Right atrium auricular region (tissue), 2 donors: ENCODE data around the gene ABHD10. TPM values are rescaled to one million over a fixed set of nuclear protein-coding genes. Genes with fewer than 3 reads are reported as not detected.
"Not testable (repeated sequence)": the region's sequence is repeated elsewhere in the genome, so short reads cannot be mapped to it uniquely, and the experiment has no call there.

Source experiments
- DNase-seq: peaks from one replicate; pipeline ENCODE4 v3.0.0-alpha.2; 2019; ENCODE audit warnings: low spot score
- H3K27ac ChIP-seq, 2 donors: fragments of 200-600 bp; sonication (generic); 1 replicate in 1 of 2; 2 replicates in 1 of 2; pipeline ENCODE4 v1.5.1; 2016 to 2019
- H3K27me3 ChIP-seq, 2 donors: fragments of 200-600 bp; sonication (generic); one replicate each; pipeline versions ENCODE4 v1.5.1 to v1.6.0; 2017 to 2019
- H3K36me3 ChIP-seq: fragments of 200-600 bp; sonication (generic); one replicate; pipeline ENCODE4 v1.5.1; 2016
- H3K4me1 ChIP-seq, 2 donors: fragments of 200-600 bp; sonication (generic); one replicate each; pipeline versions ENCODE4 v1.5.1 to v1.6.0; 2017 to 2019
- H3K4me3 ChIP-seq, 2 donors: fragments of 200-600 bp; sonication (generic); 1 replicate in 1 of 2; 2 replicates in 1 of 2; pipeline ENCODE4 v1.5.1; 2017 to 2019; ENCODE audit warnings: mild to moderate bottlenecking in 1 of 2, moderate library complexity in 1 of 2
- H3K9me3 ChIP-seq, 2 donors: fragments of 200-600 bp; sonication (generic); one replicate each; pipeline ENCODE4 v1.5.1; 2019
- CTCF ChIP-seq, 2 donors: fragments of 200-600 bp; sonication (generic); IDR thresholded peaks; one replicate each; pipeline ENCODE4 v1.5.1; 2019; ENCODE audit warnings: antibody characterized with exemption in 2 of 2
- total RNA-seq, 2 donors: library from RNA; depleted of rRNA; stranded (reverse); fragments of >200 nt; gene quantifications; one replicate each; pipeline ENCODE4 v1.1.0, GENCODE V29; 2016

Gene ABHD10
- total RNA-seq, 2 donors from 2014 or later: 15.3 to 20.8 TPM

DNA sequence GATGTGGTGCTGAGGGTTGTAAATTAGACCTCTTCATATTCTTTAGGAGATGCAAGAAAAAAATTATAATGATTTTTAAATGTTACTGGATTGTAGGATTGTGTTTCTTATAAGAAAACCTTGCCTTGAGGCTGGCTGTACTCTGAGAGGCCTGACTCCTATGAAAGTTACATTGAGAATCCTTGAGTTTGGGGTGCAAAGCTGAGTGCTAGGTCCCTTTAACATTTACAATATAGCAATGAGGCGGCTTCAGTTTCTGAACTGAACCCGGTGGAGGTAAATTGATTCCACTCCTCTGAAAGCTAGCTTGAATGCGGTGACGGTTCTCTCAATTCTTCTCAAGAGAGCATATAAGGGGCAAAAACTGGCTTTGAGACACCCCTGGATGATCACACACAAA, 55.6 kb downstream of the ABHD10 start, which contains the start of gene TMPRSS7:
TMPRSS7 (plus strand) TSS at position 301 of the 400 bp plus-strand sequence. CDS start 110 bp downstream, outside the sequence.
- no peak for DNase-seq
- Histone ChIP-seq H3K9me3 (no peaks in the 10 kb centered on the region), H3K4me3 (no peak within 1 kb of the TSS), H3K36me3 (no peaks in the 10 kb centered on the region), H3K27me3 (no peaks in the 10 kb centered on the region), H3K4me1 (no peaks in the 10 kb centered on the region), H3K27ac (no peak within 1 kb of the TSS)
- TF ChIP-seq CTCF (IDR thresholded peaks at IDR 0.05): no peak

GRCh38 chr3:112035241-112035640, 56.4 kb downstream of the ABHD10 start:
- no peak overlapping the region for H3K4me3 ChIP-seq
- H3K27me3 ChIP-seq: no peaks in the 10 kb centered on the region
- no peaks in the 10 kb centered on the region for H3K9me3 ChIP-seq
- H3K4me1 ChIP-seq: no peaks in the 10 kb centered on the region
- no peak for TF ChIP-seq CTCF (IDR thresholded peaks at IDR 0.05)
- H3K27ac ChIP-seq: no peak overlapping the region
- no peak for DNase-seq
- no peaks in the 10 kb centered on the region for H3K36me3 ChIP-seq

DNA sequence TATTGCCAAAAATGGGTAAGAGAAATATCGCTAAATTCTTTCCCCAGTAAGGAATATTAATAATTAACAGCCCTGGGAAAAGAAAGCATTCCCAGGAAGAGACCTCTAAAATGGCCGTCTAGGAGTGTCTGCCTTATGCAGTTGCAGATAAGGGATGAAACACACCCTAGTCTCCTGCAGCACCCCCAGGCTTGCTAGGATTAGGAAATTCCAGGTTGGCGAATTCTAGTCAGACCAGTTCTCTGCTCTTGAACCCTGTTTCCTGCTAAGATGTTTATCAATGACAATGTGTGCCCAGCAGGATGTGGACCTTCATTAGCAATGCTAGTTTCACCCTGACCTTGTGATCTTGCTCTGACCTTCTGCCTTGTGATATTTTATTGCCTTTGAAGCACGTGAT, 58.4 kb downstream of the ABHD10 start:
- H3K36me3 ChIP-seq, H3K4me3 ChIP-seq, DNase-seq, H3K4me1 ChIP-seq, H3K27me3 ChIP-seq, H3K9me3 ChIP-seq, H3K27ac ChIP-seq: not testable (repeated sequence)

GRCh38 chr3:112038863-112039262, 60.0 kb downstream of the ABHD10 start:
- Histone ChIP-seq H3K27me3 (no peaks in the 10 kb centered on the region), H3K27ac (no peak overlapping the region), H3K4me3 (no peak overlapping the region), H3K4me1 (no peaks in the 10 kb centered on the region), H3K36me3 (no peaks in the 10 kb centered on the region), H3K9me3 (no peaks in the 10 kb centered on the region)
- no peak for DNase-seq
- no peak for TF ChIP-seq CTCF (IDR thresholded peaks at IDR 0.05)

DNA sequence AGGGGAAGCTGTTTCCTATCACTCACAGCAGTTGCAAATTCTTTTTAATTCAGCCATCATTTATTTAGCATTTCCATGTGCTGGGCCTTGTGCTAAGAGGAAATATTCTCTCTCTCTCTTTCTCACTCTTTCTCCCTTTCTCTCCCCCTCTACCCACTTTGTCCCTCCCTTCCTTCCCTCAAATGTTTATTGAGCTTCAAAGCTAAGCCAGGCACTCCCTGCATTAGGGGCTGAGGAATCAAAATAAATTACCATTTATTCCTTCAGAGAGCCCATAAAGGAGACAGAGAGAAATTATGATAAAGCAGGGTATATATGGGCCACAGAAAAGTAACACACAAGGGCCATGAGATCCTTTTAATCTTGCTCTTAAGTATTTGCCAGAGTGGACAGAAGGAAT, 62.5 kb downstream of the ABHD10 start:
- DNase-seq: no peak
- Histone ChIP-seq H3K36me3 (no peaks in the 10 kb centered on the region), H3K9me3 (no peaks in the 10 kb centered on the region), H3K27ac (no peak overlapping the region), H3K27me3 (no peaks in the 10 kb centered on the region), H3K4me3 (no peak overlapping the region), H3K4me1 (no peaks in the 10 kb centered on the region)
- TF ChIP-seq CTCF (IDR thresholded peaks at IDR 0.05): no peak

DNA sequence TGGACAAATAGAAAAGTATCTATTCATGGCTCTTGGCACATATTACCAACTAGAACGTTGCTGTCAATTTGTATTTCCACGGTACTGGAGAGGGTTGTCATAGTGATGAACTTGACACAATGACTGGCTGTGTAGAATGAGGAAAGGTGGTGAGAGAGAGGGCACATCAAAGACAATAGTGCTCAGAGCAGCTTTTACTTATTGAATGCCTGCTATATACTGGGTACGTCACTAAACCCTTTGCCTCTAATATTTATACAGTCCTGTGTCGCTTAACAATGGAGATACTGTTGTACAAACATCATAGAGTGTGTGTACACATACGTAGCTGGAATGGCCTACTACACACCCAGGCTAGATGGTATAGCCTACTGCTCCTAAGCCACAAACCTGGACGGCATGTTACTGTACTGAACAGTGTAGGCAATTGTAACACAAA, 64.0 kb downstream of the ABHD10 start:
- Histone ChIP-seq H3K4me3 (no peak overlapping the region), H3K36me3 (no peaks in the 10 kb centered on the region), H3K4me1 (no peaks in the 10 kb centered on the region), H3K27ac (no peak overlapping the region), H3K27me3 (peaks cover 0 to 2% of the 10 kb centered on the region in 2 donors), H3K9me3 (no peaks in the 10 kb centered on the region)
- no peak for DNase-seq
- TF ChIP-seq CTCF (IDR thresholded peaks at IDR 0.05): no peak

Other genes starting within 250 kb of the ABHD10 start
- gene PHLDB2, start 119.8 kb upstream of the ABHD10 start, total RNA-seq: 10 to 100 TPM; 20.2 to 48.1 TPM
- not detected for gene TAGLN3, start 19.9 kb downstream of the ABHD10 start, total RNA-seq
- not detected for gene TMPRSS7, start 55.7 kb downstream of the ABHD10 start, total RNA-seq
- 1 to 10 TPM; 1.5 to 1.8 TPM for gene C3orf52, start 107.4 kb downstream of the ABHD10 start, total RNA-seq
- under 1 TPM in 1 of 2 donors, not detected in 1; 0.12 TPM for gene GCSAM, start 154.2 kb downstream of the ABHD10 start, total RNA-seq